Measurements from ENCODE around the gene MYL6B.

Gene MYL6B

DNA sequence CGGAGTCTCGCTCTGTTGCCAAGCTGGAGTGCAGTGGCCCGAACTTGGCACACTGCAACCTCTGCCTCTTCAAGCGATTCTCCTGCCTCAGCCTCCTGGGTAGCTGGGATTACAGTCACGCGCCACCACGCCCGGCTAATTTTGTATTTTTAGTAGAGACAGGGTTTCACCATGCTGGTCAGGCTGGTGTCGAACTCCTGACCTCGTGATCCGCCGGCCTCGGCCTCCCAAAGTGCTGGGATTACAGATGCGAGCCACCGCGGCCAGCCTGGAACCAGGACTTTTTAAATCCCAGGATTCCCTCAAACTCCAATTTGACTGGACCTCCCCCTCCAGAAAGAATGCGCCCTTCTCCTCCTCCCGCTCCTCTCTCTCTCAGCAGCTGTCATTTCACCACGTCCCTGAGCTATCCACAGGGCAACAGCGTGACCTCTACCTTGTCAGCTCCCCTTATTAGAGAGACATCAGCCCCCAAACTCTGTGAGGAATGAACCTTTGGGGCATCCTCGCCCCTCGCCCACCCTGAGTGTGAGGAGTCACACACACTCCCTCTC, 22.4 kb upstream of the MYL6B start:
- TF ChIP-seq GATA3 (IDR thresholded peaks at IDR 0.05; ENCODE audit: low read depth, low read length) = no peak
- TF ChIP-seq GATA2 (IDR thresholded peaks at IDR 0.05; ENCODE audit: low read depth, low read length) = no peak

DNA sequence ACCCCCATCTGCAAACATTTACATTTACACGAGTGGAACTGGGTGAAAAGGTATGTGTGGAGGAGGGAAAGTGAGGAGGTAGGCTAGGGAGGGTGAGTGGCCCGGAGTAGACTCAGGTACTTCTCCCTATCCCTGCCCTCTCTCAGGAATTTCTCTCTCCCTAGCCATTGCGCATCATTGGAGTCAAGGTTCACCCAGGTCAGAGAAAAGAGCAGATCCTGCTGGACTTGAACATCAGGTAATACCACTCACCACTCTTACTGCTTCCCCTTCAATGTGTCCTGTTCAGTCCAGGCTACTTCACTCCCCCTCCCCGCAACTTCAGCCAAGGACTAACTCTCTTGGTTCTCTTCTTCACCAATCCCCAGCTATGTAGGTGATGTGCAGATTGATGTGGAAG, 21.5 kb upstream of the MYL6B start:
- TF ChIP-seq GATA3 (IDR thresholded peaks at IDR 0.05; ENCODE audit: low read depth, low read length) (no peak), GATA2 (IDR thresholded peaks at IDR 0.05; ENCODE audit: low read depth, low read length) (no peak)

DNA sequence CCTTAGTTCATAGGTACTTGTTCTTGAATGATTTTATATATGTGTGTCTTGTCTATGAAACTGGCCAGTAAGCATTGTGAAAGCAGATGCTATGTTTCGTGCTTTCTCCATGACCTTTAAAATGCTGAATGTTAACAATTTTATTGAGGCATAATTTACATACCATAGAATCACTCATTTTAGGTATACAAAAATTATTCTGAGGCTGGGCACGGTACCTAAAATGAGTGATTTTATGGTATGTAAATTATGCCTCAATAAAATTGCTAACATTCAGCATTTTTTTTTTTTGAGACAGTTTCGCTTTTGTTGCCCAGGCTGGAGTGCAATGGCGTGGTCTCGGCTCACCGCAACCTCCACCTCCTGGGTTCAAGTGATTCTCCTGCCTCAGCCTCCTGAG, 17.5 kb upstream of the MYL6B start:
- no peak for TF ChIP-seq GATA3 (IDR thresholded peaks at IDR 0.05; ENCODE audit: low read depth, low read length)
- TF ChIP-seq GATA2 (IDR thresholded peaks at IDR 0.05; ENCODE audit: low read depth, low read length) = no peak

DNA sequence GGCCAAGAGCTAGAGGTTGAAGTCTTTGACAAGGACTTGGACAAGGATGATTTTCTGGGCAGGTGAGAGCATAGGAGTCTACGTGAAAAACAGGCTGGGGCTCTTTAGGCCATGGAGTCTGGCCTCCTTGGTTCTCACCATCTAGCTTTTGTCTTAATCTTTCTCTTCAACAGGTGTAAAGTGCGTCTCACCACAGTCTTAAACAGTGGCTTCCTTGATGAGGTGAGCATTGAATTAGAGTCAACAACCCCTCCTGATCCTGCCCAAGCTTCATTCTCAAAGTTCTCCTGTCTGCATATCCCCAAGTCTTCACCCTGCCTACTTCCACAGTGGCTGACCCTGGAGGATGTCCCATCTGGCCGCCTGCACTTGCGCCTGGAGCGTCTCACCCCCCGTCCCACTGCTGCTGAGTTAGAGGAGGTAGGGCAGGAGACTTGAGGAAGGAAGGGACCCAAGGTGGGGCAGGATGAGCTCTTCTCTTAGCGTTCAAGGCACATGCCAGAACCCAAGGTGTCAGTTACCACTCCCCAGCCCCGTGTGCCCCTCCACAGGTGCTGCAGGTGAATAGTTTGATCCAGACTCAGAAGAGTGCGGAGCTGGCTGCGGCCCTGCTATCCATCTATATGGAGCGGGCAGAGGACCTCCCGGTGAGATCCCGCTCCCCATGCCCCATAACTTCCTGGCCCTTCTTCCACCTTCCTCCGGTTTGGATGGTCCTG, 14.4 kb upstream of the MYL6B start:
- no peak for TF ChIP-seq GATA3 (IDR thresholded peaks at IDR 0.05; ENCODE audit: low read depth, low read length)
- TF ChIP-seq GATA2 (IDR thresholded peaks at IDR 0.05; ENCODE audit: low read depth, low read length) = no peak

DNA sequence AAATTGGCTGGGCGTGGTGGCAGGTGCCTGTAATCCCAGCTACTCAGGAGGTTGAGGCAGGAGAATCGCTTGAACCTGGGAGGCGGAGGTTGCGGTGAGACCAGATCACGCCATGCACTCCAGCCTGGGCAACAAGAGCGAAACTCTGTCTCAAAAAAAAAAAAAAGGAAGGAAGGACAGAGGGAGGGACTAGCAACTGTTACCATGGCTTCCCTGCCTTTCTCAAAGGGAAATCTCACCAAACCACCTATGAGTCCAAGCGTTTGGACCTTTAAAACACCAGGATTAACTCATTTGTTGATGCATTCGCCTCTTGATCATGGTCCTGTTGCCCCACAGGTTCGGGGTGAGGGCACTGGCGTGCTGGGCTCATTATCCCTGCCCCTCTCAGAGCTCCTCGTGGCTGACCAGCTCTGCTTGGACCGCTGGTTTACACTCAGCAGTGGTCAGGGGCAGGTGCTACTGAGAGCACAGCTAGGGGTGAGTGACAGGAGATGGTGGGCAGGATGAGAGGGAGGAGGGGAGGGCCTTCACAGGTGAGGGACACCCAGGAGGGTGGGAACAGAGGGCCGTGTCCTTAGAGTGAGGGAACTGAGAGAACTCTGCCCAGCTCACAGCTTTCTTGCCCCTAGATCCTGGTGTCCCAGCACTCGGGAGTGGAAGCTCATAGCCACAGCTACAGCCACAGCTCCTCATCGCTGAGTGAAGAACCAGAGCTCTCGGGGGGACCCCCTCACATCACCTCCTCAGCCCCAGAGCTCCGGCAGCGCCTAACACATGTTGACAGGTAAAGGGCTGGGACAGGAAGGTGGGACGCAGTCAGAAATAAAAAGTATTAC, 10.2 kb upstream of the MYL6B start:
- TF ChIP-seq GATA3 (IDR thresholded peaks at IDR 0.05; ENCODE audit: low read depth, low read length) (no peak), GATA2 (IDR thresholded peaks at IDR 0.05; ENCODE audit: low read depth, low read length) (no peak)

DNA sequence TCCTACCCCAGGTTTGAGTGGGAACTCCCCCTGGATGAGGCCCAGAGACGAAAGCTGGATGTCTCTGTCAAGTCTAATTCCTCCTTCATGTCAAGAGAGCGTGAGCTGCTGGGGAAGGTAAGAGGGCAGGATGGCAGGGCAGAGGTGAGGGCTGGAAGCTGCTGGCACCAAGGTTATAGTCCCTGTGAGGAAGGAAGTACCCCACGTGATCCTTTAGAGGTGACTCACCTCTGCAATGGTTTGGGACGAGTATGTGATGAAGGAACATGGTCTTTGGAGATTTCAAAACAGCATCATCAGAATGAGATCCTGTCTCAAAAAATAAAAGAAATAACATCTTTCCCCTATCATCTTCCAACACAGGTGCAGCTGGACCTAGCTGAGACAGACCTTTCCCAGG, 9.2 kb upstream of the MYL6B start:
- TF ChIP-seq GATA3 (IDR thresholded peaks at IDR 0.05; ENCODE audit: low read depth, low read length) (no peak), GATA2 (IDR thresholded peaks at IDR 0.05; ENCODE audit: low read depth, low read length) (no peak)

DNA sequence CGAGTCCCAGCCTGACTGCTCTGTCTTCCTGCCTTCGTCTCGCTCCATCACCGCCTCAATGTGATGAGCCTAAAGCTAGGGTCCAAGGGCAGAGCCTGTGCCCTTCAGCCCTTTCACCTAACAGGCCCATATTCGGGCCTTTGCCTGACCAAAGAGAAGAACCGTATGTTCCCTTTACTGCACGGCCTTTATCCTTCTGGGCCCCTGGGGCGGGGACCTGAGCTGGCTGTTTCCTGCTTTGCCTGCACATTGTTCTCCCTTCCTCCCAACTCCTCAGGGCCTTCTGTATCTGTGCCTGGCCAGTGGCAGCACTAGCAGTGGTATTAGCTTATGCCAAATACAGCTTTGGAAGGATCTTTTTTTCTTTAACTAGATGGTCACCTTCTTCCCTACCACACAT, 8.5 kb upstream of the MYL6B start:
- TF ChIP-seq GATA3 (IDR thresholded peaks at IDR 0.05; ENCODE audit: low read depth, low read length) (no peak), GATA2 (IDR thresholded peaks at IDR 0.05; ENCODE audit: low read depth, low read length) (no peak)

DNA sequence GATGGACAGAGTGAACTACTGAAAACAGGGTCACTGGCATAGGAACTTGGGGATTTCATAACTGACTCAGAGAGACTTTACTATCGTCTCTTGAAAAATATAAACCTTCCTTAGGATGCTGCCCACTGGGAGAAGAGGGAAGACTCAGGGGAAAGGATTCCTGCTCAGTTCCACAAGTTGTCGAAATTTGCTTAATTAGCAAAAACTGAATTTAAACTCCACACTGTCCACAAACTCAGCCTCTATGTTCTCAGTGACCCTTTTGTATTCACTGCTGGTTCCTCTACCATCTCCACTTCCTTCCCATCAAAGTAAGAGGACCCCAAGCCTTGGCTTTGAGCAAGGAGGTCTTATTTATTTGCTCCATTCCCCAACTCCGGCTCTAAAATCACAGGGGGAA, 7.2 kb upstream of the MYL6B start:
- TF ChIP-seq GATA2 (IDR thresholded peaks at IDR 0.05; ENCODE audit: low read depth, low read length) (no peak), GATA3 (IDR thresholded peaks at IDR 0.05; ENCODE audit: low read depth, low read length) (no peak)

DNA sequence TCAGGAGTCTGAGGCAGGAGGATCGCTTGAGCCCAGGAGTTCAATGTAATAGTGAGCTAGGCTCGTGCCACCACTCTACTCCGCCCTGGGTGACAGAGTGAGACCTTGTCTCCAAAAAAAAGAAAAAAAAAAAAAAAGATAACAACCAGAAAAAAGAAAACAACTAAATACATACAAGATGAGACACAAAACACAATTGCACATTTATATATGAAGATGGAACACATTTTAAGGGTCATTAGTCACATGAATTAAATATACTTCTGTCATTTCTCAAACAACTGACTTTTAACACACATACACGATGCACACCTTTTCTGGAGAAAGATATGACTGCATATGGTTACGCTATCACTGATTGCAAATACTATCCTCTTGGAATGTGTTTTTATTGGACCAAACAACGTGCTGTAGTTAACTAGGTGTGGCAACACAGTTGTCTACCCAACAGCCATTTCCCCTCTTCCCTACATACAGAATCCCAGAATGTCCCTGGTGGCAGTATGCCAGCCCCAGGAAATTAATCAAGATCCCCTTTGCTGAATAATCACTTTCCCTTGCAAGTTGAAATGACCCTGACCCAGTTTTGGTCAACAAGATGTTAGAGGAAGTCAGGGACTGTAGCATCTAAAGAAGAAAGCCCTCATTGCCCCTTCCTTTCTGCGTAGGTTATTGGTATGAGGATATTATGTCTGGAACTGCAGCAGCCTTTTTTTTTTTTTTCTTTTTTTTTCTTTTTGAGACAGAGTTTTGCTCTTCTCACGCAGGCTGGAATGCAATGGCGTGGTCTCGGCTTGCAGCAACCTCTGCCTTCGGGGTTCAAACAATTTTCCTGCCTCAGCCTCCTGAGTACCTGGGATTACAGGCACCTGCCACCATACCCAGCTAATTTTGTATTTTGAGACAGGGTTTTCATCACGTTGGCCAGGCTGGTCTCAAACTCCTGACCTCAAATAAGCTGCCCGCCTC, 5.6 kb upstream of the MYL6B start:
- no peak for TF ChIP-seq GATA3 (IDR thresholded peaks at IDR 0.05; ENCODE audit: low read depth, low read length)
- TF ChIP-seq GATA2 (IDR thresholded peaks at IDR 0.05; ENCODE audit: low read depth, low read length) = no peak

DNA sequence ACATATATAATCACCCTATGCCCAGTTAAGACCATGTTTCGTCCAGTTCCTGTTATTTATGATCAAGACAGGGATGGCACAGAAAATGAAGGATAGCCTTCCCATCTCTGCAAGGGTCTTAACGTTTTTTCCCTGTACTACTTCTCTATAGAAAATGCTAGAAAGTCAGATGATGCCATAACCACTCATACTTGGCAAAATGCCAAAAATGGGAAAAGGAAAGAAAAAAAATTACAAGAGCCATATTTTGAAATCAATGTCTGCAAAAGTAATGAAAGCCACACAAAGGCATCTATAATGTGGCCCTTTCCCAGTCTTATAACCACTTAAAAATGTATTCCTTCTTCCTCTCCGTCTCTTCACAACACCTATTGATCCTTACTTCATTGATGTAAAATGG, 1.8 kb upstream of the MYL6B start:
- no peak for TF ChIP-seq GATA3 (IDR thresholded peaks at IDR 0.05; ENCODE audit: low read depth, low read length)
- no peak for TF ChIP-seq GATA2 (IDR thresholded peaks at IDR 0.05; ENCODE audit: low read depth, low read length)

DNA sequence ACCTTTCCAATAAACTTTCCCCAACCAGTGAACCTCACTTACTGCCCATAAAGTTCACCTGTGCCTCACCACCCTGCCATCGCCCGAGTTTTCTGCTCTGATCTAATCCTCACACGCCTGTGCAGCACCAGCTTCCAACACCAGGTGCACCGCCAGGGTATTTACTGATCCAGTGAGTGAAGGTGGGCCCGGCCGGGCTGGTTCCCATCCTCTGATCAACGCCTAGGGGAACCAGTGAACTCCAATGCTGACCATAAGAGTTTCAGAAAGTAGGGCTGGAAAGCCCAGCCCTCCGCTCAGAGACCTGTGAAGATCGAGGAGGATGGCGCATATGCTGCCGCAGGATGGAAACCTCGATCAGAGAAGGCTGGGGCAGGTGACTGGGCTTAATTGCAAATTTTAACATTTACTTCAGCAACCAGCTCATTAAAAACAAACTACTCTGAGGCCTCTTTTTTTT, 685 bp upstream of the MYL6B start:
- TF ChIP-seq GATA2 (IDR thresholded peaks at IDR 0.05; ENCODE audit: low read depth, low read length) (no peak), GATA3 (IDR thresholded peaks at IDR 0.05; ENCODE audit: low read depth, low read length) (no peak)

DNA sequence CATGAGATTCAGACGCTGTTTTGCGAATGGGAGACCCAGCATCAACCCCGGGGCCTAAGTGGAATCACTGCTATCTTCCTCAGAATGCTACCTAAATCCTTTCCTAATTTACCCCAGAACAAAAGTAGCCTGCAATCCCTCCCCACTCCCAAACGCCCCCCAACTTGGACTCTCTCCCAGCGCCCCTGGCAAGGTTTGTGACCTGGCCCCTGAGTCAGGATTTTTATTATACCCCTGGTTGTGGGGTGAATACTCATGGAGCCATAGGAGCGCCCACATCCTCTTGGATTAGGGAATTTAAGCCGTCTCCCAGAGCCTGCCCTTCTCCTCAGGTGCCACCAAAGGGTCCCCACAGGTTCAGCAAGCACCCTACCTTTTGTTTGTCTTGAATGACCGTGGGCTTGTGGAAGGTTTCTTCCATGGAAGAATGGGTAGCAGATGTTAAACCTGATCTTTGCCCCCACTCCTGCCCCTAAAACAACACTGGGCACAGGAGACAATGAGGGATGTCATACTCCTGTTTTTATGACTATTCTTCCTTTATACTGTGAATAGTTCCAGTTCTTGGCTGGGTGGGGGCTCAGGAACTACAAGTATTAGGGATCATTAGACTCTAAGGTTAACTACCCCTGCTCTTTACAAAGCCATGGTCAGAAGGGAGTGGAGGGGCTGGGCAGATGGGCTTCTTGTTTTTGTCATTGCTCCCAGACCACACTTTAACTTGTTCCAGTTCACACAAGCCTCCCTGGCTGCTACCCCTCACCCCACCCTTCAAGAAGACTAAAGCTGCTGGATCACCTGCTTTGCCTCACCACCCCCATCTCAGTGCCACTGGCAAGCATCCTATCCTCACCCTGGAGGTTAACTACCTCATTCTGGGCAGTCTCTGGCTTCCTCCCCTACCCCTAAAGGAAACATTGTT, 630 bp downstream of the MYL6B start:
- TF ChIP-seq GATA3 (IDR thresholded peaks at IDR 0.05; ENCODE audit: low read depth, low read length) (no peak), GATA2 (IDR thresholded peaks at IDR 0.05; ENCODE audit: low read depth, low read length) (no peak)

DNA sequence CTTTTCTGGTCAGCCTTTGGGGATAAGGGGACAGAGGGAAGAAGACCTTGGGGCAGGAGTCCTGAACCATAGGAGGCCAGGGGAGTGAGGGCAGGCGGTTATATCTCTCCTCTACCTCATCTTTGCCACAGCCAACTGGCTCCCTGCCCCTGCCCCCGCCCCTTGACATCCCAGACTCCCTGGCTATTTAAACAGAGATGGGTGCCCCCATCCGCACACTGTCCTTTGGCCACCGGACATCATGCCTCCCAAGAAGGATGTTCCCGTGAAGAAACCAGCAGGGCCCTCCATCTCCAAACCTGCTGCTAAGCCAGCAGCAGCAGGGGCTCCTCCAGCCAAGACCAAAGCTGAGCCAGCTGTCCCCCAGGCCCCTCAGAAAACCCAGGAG, 1.3 kb downstream of the MYL6B start:
- no peak for TF ChIP-seq GATA3 (IDR thresholded peaks at IDR 0.05; ENCODE audit: low read depth, low read length)
- no peak for TF ChIP-seq GATA2 (IDR thresholded peaks at IDR 0.05; ENCODE audit: low read depth, low read length)
